ENCODE data around the gene ANKRD11. TPM values are rescaled to one million over a fixed set of nuclear protein-coding genes. Genes with fewer than 3 reads are reported as not detected.

Gene ANKRD11
- total RNA-seq, 1 experiment from 2014 or later = 99.4 TPM

GRCh38 chr16:89338863-89339262 lies 151.5 kb downstream of the ANKRD11 start:
- no peaks in the 10 kb centered on the region for H3K9me3 ChIP-seq (ENCODE audit: control insufficient read depth, insufficient read depth, low read depth, low read length)
- peak overlapping the region; percentile 73 for H3K27ac ChIP-seq (ENCODE audit: low read length)
- no peak for DNase-seq (ENCODE audit: low read depth, low spot score)
- H3K4me3 ChIP-seq (ENCODE audit: low read depth in 2 of 2, low read length in 2 of 2) = no peak overlapping the region
- ChIA-PET POLR2A (no interaction called here), CTCF (no interaction called here)
- no TSS peak for BruUV-seq (replicated peaks)
- no peak for ATAC-seq
- peaks cover 74% of the 10 kb centered on the region for H3K4me1 ChIP-seq (ENCODE audit: control insufficient read depth, insufficient read depth, low read length)
- no peaks in the 10 kb centered on the region for H3K36me3 ChIP-seq (ENCODE audit: control insufficient read depth, insufficient read depth, low read length)
- intact Hi-C loops (cut with micrococcal nuclease; ENCODE audit: unreplicated experiment) = loop anchor here (10.0 kb wide), 1 partner anchor 166 kb away; the partner anchor contains the start of gene SPG7
- in situ Hi-C loops (cut with HindIII; ENCODE audit: low pct_unique_long_range_greater_than_20kb, low sequenced_read_pairs) = no loop called here
- no peak for TF ChIP-seq SIN3A (IDR thresholded peaks at IDR 0.05; ENCODE audit: borderline replicate concordance, insufficient read depth, low read depth, low read length)
- no peak for TF ChIP-seq TCF7L2 (IDR thresholded peaks at IDR 0.05; ENCODE audit: low read depth, low read length)
- no peak for TF ChIP-seq POLR2AphosphoS5 (IDR thresholded peaks at IDR 0.05; ENCODE audit: low read depth, low read length)
- TF ChIP-seq REST (IDR thresholded peaks at IDR 0.05; ENCODE audit: insufficient read depth in 1 of 2, low read depth in 2 of 2, low read length in 1 of 2) = no peak
- no peaks in the 10 kb centered on the region for H3K27me3 ChIP-seq (ENCODE audit: control insufficient read depth, insufficient read depth, low read length)

- no TSS peak for BruUV-seq (replicated peaks)
- in situ Hi-C loops (cut with HindIII; ENCODE audit: low pct_unique_long_range_greater_than_20kb, low sequenced_read_pairs) (no loop called here), intact Hi-C loops (cut with micrococcal nuclease; ENCODE audit: unreplicated experiment) (loop anchor here (10.0 kb wide), 1 partner anchor 167 kb away; the partner anchor contains the start of gene SPG7)
- ATAC-seq = no peak
- Histone ChIP-seq H3K36me3 (ENCODE audit: control insufficient read depth, insufficient read depth, low read length) (no peaks in the 10 kb centered on the region), H3K27me3 (ENCODE audit: control insufficient read depth, insufficient read depth, low read length) (no peaks in the 10 kb centered on the region), H3K27ac (ENCODE audit: low read length) (no peak overlapping the region; the same call in 1 of the 2 replicates), H3K9me3 (ENCODE audit: control insufficient read depth, insufficient read depth, low read depth, low read length) (no peaks in the 10 kb centered on the region), H3K4me1 (ENCODE audit: control insufficient read depth, insufficient read depth, low read length) (peaks cover 77% of the 10 kb centered on the region), H3K4me3 (ENCODE audit: low read depth in 2 of 2, low read length in 2 of 2) (no peak overlapping the region)
- DNase-seq (ENCODE audit: low read depth, low spot score) = no peak
- POLR2A ChIA-PET = interaction anchor here (0.7 kb wide), 1 partner anchor 18 kb away, joined by 6 read pairs; no protein-coding TSS in a partner anchor
- TF ChIP-seq REST (IDR thresholded peaks at IDR 0.05; ENCODE audit: insufficient read depth in 1 of 2, low read depth in 2 of 2, low read length in 1 of 2) (no peak), TCF7L2 (IDR thresholded peaks at IDR 0.05; ENCODE audit: low read depth, low read length) (no peak), CTCF (IDR thresholded peaks at IDR 0.05) (no peak), POLR2AphosphoS5 (IDR thresholded peaks at IDR 0.05; ENCODE audit: low read depth, low read length) (no peak), SIN3A (IDR thresholded peaks at IDR 0.05; ENCODE audit: borderline replicate concordance, insufficient read depth, low read depth, low read length) (no peak)
- CTCF ChIA-PET = interaction anchor here (0.6 kb wide), 1 partner anchor 627 kb away, joined by 7 read pairs; no protein-coding TSS in a partner anchor
These were observed 152.4 kb downstream of the ANKRD11 start for GRCh38 chr16:89337965-89338364.

Measured in Panc1 (cell line).